GM18873 (cell line): ENCODE measurements around the gene PGM1.
A peak's percentile ranks its signal among the peaks of the same experiment; 100 is the strongest.

Source experiments
- ATAC-seq: cut with Tn5 transposase; IDR thresholded peaks from one replicate; pipeline ENCODE4 v1.9.1; 2021; ENCODE audit warnings: mild to moderate bottlenecking, moderate library complexity, moderate number of reproducible peaks; ENCODE audit not compliant: unreplicated experiment, low FRiP score

The PGM1 gene

DNA sequence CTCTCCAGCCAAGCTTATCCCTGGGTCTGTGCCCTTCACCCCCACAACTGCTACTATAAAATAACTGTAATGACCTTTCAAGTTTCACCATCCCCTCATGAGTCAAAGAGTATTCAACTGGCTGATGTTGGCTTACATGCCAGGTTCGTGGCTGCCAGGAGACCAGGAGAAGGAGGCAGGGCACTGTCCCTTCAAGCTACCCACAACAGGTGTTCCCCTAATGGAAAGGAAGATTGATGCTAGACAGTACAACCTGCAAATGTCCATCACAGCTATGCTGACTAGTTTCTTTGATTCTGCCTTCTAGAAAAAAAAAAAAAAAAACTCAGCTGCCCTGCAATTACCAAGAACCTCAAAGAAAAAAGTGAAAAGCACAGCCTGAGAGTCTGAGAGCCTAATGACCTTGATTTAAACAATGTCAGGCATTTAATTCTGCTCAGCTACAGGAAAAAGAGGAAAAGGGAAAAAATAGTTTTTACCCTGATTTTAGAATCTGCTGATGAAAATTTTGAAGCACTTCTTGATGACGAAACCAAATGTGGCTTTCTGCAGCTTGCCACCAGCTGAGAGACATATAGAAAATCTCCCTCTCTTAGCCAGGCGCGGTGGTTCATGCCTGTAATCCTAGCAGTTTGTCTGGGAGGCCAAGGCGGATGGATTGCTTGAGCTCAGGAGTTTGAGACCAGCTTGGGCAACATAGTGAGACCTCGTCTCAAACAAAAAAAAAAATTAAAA, 97.9 kb downstream of the PGM1 start:
- no peak for ATAC-seq

- ATAC-seq: no peak
Observed at GRCh38 chr1:63691701-63692425, 98.7 kb downstream of the PGM1 start.

GRCh38 chr1:63693944-63694571, 100.8 kb downstream of the PGM1 start:
- ATAC-seq: no peak

- no peak for ATAC-seq
Observed at GRCh38 chr1:63698001-63698838, 105.0 kb downstream of the PGM1 start.

- no peak for ATAC-seq
Observed at GRCh38 chr1:63701187-63701586, 108.0 kb downstream of the PGM1 start.

GRCh38 chr1:63703701-63704107, 110.5 kb downstream of the PGM1 start:
- no peak for ATAC-seq

GRCh38 chr1:63704443-63704842, 111.2 kb downstream of the PGM1 start:
- ATAC-seq: no peak

GRCh38 chr1:63705078-63705477, 111.9 kb downstream of the PGM1 start:
- peak; percentile 87 for ATAC-seq

- ATAC-seq: no peak
Observed at GRCh38 chr1:63709267-63709828, 116.1 kb downstream of the PGM1 start.
